ENCODE data around the gene SCCPDH.
"Not testable (repeated sequence)": the region's sequence is repeated elsewhere in the genome, so short reads cannot be mapped to it uniquely, and the experiment has no call there.

SCCPDH gene

DNA sequence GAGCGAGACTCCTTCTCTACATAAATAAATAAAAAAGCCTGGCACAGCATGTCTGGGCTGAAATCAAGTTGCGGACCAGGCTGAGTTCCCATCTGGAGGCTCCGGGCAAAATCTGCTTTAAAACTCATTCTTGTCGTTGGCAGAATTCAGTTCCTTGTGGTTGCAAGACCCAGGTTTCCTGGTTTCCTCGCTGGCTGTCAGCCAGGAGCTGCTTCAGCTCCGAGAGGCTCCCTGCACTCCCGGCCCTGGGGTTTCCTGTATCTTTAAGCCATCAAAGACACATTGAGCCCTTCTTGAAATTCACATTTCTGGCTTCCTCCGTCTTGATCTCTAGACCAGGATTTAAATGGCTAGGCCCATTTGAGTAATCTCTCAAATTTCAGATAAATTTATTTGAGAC, 20.6 kb upstream of the SCCPDH start:
- no peak for DNase-seq (ENCODE audit: low read depth in 1 of 2, low spot score in 1 of 2)

- no peak for DNase-seq (ENCODE audit: low read depth in 1 of 2, low spot score in 1 of 2)
These were observed 18.8 kb upstream of the SCCPDH start for GRCh38 chr1:246705368-246705767.

GRCh38 chr1:246708166-246708565, 16.0 kb upstream of the SCCPDH start:
- no peak for DNase-seq (ENCODE audit: low read depth in 1 of 2, low spot score in 1 of 2)

- no peak for DNase-seq (ENCODE audit: low read depth in 1 of 2, low spot score in 1 of 2)
These were observed 15.0 kb upstream of the SCCPDH start for GRCh38 chr1:246709196-246709595.

DNA sequence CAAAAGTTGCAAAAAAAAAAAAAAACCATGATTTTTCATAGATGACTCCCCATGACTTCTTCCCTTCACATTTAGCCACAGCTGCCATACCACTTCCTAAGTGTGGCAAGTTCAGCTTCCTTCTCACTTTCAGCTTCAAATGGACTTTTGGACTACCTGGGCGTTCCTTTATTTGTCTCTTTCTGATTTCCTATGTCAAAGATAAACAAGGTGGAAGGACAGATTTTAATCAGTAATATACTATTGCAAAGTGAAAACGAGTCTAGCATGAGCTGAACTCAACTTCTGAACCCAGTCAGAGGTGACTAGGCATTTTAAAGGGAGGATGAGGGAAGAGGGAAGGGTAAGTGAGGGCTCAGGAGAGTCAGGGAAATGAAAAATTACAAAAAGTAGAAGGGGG, 14.4 kb upstream of the SCCPDH start:
- DNase-seq (ENCODE audit: low read depth in 1 of 2, low spot score in 1 of 2) = no peak

- DNase-seq (ENCODE audit: low read depth in 1 of 2, low spot score in 1 of 2) = no peak
These were observed 12.6 kb upstream of the SCCPDH start for GRCh38 chr1:246711548-246712003.

DNA sequence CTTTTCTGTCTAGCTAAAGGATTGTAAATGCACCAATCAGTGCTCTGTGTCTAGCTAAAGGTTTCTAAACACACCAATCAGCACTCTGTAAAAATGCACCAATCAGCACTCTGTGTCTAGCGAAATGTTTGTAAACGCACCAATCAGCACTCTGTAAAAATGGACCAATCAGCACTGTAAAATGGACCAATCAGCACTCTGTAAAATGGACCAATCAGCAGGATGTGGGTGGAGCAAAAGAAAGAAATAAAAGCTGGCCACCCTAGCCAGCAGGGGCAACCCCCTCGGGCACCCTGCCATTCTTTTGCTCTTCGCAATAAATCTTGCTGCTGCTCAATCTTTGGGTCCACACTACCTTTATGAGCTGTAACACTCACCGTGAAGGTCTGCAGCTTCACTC, 11.8 kb upstream of the SCCPDH start:
- DNase-seq (ENCODE audit: low read depth in 1 of 2, low spot score in 1 of 2) = not testable (repeated sequence)

DNA sequence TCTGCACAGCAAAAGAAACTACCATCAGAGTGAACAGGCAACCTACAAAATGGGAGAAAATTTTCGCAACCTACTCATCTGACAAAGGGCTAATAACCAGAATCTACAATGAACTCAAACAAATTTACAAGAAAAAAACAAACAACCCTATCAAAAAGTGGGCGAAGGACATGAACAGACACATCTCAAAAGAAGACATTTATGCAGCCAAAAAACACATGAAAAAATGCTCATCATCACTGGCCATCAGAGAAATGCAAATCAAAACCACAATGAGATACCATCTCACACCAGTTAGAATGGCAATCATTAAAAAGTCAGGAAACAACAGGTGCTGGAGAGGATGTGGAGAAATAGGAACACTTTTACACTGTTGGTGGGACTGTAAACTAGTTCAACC, 4.8 kb upstream of the SCCPDH start:
- DNase-seq (ENCODE audit: low read depth in 1 of 2, low spot score in 1 of 2) = not testable (repeated sequence)

DNA sequence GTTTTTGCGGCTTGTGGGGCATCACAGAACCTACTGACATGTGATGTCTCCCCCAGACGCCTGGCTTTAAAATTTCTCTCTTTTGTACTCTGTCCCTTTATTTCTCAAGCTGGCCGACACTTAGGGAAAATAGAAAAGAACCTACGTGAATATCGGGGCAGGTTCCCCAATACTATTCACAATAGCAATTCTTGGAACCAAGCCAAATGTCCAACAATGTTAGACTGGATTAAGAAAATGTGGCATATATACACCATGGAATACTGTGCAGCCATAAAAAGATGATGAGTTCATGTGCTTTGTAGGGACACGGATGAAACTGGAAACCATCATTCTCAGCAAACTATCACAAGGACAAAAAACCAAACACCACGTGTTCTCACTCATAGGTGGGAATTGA, 3.4 kb upstream of the SCCPDH start:
- not testable (repeated sequence) for DNase-seq (ENCODE audit: low read depth in 1 of 2, low spot score in 1 of 2)

- DNase-seq (ENCODE audit: low read depth in 1 of 2, low spot score in 1 of 2) = no peak
These were observed 1.5 kb upstream of the SCCPDH start for GRCh38 chr1:246722720-246723119.

DNA sequence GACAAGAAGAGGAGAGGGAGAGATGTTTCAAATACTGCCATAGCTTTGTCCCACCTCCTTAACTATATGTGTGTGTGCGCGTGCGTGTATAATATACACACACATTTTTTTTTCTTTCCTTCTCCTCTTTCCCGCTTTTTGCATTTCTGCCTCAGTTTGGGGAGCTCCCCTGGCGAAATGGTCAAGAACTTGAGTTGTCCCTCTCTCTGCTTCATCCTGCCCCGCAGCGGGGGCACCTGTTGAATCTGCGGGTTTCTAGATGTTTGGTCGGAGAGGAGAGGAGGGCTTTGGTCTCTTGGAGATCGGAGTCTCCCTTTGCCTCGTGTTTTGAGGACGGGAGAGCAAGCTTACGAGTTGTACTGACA, 504 bp downstream of the SCCPDH start:
- no peak for DNase-seq (ENCODE audit: low read depth in 1 of 2, low spot score in 1 of 2)

- no peak for DNase-seq (ENCODE audit: low read depth in 1 of 2, low spot score in 1 of 2)
These were observed 982 bp downstream of the SCCPDH start for GRCh38 chr1:246725191-246725590.

GRCh38 chr1:246726255-246726679, 2.1 kb downstream of the SCCPDH start:
- no peak for DNase-seq (ENCODE audit: low read depth in 1 of 2, low spot score in 1 of 2)

- no peak for DNase-seq (ENCODE audit: low read depth in 1 of 2, low spot score in 1 of 2)
These were observed 2.7 kb downstream of the SCCPDH start for GRCh38 chr1:246726881-246727280.

GRCh38 chr1:246727594-246727993, 3.4 kb downstream of the SCCPDH start:
- no peak for DNase-seq (ENCODE audit: low read depth in 1 of 2, low spot score in 1 of 2)

DNA sequence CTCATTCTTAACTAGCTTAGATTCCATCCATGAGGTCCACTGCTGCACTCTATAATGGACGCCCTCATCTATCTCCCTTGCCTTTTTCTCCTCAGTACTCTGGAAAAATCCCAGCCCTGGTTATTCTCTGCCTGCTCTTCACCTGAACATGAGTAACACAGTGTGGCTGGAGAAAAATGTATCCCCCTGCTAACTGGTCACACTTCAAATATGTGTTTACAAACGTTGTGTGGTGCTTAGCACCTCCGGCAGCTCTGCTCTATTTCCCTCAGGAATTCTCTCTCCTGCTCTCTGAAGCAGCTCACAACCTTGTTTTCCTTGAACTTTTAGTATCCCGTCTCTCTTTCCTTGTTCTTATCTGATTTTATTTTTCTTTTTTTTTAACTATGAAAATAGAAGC, 4.1 kb downstream of the SCCPDH start:
- no peak for DNase-seq (ENCODE audit: low read depth in 1 of 2, low spot score in 1 of 2)

- DNase-seq (ENCODE audit: low read depth in 1 of 2, low spot score in 1 of 2) = not testable (repeated sequence)
These were observed 4.8 kb downstream of the SCCPDH start for GRCh38 chr1:246729040-246729439.

DNA sequence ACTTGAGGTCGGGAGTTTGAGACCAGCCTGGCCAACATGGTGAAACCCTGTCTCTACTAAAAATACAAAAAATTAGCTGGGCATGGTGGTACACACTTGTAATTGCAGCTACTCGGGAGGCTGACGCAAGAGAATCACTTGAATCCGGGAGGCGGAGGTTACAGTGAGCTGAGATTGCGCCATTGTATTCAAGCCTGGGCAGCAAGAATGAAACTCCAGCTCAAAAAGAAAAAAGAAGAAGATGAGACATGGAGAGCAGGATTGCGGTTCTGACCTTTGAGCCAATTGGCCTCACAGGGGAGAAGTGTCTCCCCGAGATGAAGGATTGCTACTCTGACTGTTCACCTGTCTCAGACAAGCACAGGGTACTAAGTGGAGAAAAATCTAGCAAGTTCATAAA, 6.6 kb downstream of the SCCPDH start:
- no peak for DNase-seq (ENCODE audit: low read depth in 1 of 2, low spot score in 1 of 2)

- DNase-seq (ENCODE audit: low read depth in 1 of 2, low spot score in 1 of 2) = not testable (repeated sequence)
These were observed 7.7 kb downstream of the SCCPDH start for GRCh38 chr1:246731873-246732272.

DNA sequence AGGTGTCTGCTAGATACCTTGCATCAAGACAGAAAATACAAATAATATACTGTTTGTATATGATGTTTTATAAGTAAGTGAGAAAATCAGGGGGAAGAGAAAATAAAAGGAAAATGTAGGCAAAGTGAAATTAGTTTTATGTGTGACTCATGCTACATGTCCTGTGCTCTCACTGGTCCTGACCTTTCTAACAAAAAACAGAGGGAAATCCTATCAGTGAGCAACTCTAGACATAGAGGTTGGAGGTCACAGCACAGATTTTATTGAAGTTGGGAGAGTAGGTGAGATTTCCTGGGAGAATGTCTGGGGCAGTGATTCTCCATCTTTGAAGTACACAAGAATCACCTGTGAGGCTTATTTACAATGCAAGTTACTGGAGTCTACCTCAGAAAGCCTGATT, 9.5 kb downstream of the SCCPDH start:
- DNase-seq (ENCODE audit: low read depth in 1 of 2, low spot score in 1 of 2) = no peak

GRCh38 chr1:246734866-246735265, 10.7 kb downstream of the SCCPDH start:
- no peak for DNase-seq (ENCODE audit: low read depth in 1 of 2, low spot score in 1 of 2)

DNA sequence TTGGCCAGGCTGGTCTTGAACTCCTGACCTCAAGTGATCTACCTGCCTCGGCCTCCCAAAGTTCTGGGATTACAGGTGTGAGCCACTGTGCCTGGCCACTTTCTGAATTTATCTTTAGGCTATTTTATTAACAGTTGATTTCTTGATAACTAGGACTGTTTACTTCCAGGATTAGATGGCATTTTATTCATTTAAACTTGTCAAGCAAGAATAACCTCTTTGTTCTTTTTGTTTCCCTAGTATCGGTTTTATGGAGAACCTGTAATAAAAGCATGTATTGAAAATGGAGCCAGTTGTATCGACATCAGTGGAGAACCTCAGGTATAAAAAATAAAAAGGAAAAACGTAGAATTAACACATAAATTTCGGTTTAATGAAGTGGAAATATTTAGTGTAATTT, 11.5 kb downstream of the SCCPDH start:
- no peak for DNase-seq (ENCODE audit: low read depth in 1 of 2, low spot score in 1 of 2)

DNA sequence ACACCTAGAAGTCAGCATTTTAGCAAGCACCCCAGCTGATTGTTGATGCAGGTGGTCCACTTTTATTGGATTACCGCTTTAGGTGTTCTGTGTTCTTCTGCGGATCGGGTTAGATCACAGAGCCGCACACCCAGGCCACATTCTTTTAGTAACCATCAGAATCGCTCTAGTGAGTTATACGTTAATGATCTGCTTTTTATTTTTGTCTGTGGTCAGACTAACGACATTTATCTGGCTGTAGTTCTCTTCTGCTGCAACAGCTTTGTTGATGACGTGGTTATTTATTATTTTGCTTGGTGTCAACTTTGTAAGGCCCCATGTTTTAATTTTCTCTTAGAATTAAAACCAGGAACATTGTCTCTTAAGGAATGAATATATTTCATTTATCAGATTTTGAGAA, 18.2 kb downstream of the SCCPDH start:
- DNase-seq (ENCODE audit: low read depth in 1 of 2, low spot score in 1 of 2) = no peak

GRCh38 chr1:246746155-246746554, 21.9 kb downstream of the SCCPDH start:
- DNase-seq (ENCODE audit: low read depth in 1 of 2, low spot score in 1 of 2) = not testable (repeated sequence)
